K562 (cell line): ENCODE data around the gene CDC42EP1. TPM values are rescaled to one million over a fixed set of nuclear protein-coding genes. Genes with fewer than 3 reads are reported as not detected.

ENCODE experiments used
- ATAC-seq: fragments of 200-7000 bp; cut with Tn5 transposase; 3 replicates; pipeline ENCODE4 v1.9.1; 2020; ENCODE audit warnings: moderate library complexity
- BruUV-seq: library from RNA; stranded (reverse); fragments of 400-500 nt; replicated peaks from 2 replicates; lab custom pipeline; 2021; lab: Mats Ljungman, UMichigan
- CTCF ChIA-PET: fragments of 300-600 bp; formaldehyde crosslinking; extraction: SDS; loops from one replicate; lab custom pipeline; 2021; ENCODE audit warnings: low intra/inter-chr PET ratio; lab: Yijun Ruan, JAX
- POLR2A ChIA-PET: fragments of 300-600, 350-650 bp; sonication (Branson Sonifier 250); formaldehyde crosslinking; extraction: SDS; loops from one replicate; lab custom pipeline; 2021; ENCODE audit warnings: antibody characterized with exemption, inconsistent platforms; lab: Yijun Ruan, JAX
- DNase-seq, 4 experiments: peaks; one replicate each; pipeline versions ENCODE4 v3.0.0 to v3.0.0-alpha.2; 2011 to 2018; ENCODE audit warnings: low spot score in 3 of 4, mixed read lengths in 3 of 4; ENCODE audit errors: extremely low read depth in 1 of 4
- FAIRE-seq: peaks from 2 replicates; lab custom pipeline; 2011; peaks lifted over from hg19 to GRCh38; lab: Jason Lieb, UNC
- H2AFZ ChIP-seq: 2 replicates; pipeline ENCODE4 v1.6.0; 2011; ENCODE audit warnings: low read depth, low read length, control low read depth, inconsistent platforms
- H3K27ac ChIP-seq: fragments of 200-600 bp; 3 replicates; pipeline ENCODE4 v1.8.0; 2011; ENCODE audit warnings: low read depth, mild to moderate bottlenecking, control low read depth, inconsistent platforms, low read length, moderate library complexity, mixed read lengths; ENCODE audit errors: extremely low read depth
- H3K27me3 ChIP-seq, 2 experiments: fragments of 300-600 bp in 1 of 2; 2 replicates in 1 of 2; 3 replicates in 1 of 2; pipeline versions ENCODE4 v1.6.0 to v1.8.0; 2011; ENCODE audit warnings: inconsistent platforms in 2 of 2, low read length in 2 of 2, mild to moderate bottlenecking in 1 of 2, mixed read lengths in 1 of 2, moderate library complexity in 1 of 2; ENCODE audit not compliant: control insufficient read depth in 2 of 2, insufficient read depth in 2 of 2
- H3K36me3 ChIP-seq: fragments of 300-600 bp; 3 replicates; pipeline ENCODE4 v1.8.0; 2011; ENCODE audit warnings: mild to moderate bottlenecking, low read length, inconsistent platforms; ENCODE audit not compliant: control insufficient read depth, insufficient read depth
- H3K4me1 ChIP-seq, 2 experiments: fragments of 200-600 bp in 1 of 2; replicated peaks in 1 of 2; 2 replicates in 1 of 2; 3 replicates in 1 of 2; pipeline versions ENCODE4 v1.5.1 to v1.8.0; 2011; ENCODE audit warnings: inconsistent platforms in 2 of 2, low read length in 2 of 2, mild to moderate bottlenecking in 1 of 2, mixed read lengths in 1 of 2, moderate library complexity in 1 of 2; ENCODE audit not compliant: control insufficient read depth in 2 of 2, insufficient read depth in 2 of 2
- H3K4me2 ChIP-seq: 2 replicates; pipeline ENCODE4 v1.6.1; 2011; ENCODE audit warnings: low read length, control low read depth, inconsistent platforms, mixed read lengths; ENCODE audit not compliant: insufficient read depth
- H3K4me3 ChIP-seq: fragments of 200-600 bp; sonication (generic), shearing (Covaris generic); 2 replicates; pipeline ENCODE4 v1.5.1; 2016; ENCODE audit warnings: control low read depth, inconsistent platforms
- H3K79me2 ChIP-seq: fragments of 200-600 bp; 3 replicates; pipeline ENCODE4 v1.8.0; 2011; ENCODE audit warnings: low read length, inconsistent platforms; ENCODE audit not compliant: control insufficient read depth, insufficient read depth
- H3K9ac ChIP-seq, 2 experiments: 2 replicates each; pipeline versions ENCODE4 v1.6.0 to v1.6.1; 2011; ENCODE audit warnings: low read depth in 2 of 2, low read length in 2 of 2, control low read depth in 1 of 2, inconsistent platforms in 1 of 2, mild to moderate bottlenecking in 1 of 2, mixed read lengths in 1 of 2; ENCODE audit not compliant: insufficient read depth in 1 of 2
- H3K9me1 ChIP-seq: one replicate; pipeline ENCODE4 v1.6.0; 2011; ENCODE audit warnings: inconsistent platforms, mild to moderate bottlenecking, low read length, moderate library complexity; ENCODE audit not compliant: control insufficient read depth, insufficient read depth
- H3K9me3 ChIP-seq: replicated peaks from 2 replicates; pipeline ENCODE4 v1.5.1; 2011; ENCODE audit warnings: low read depth, low read length, inconsistent platforms; ENCODE audit not compliant: control insufficient read depth, insufficient read depth
- H4K20me1 ChIP-seq: replicated peaks from 2 replicates; pipeline ENCODE4 v1.6.1; 2011; ENCODE audit warnings: low read length, inconsistent platforms, mixed read lengths; ENCODE audit not compliant: control insufficient read depth, insufficient read depth
- HSF4 ChIP-seq: fragments of 250-450 bp; sonication (Bioruptor Pico); IDR thresholded peaks from 2 replicates; pipeline ENCODE4 v2.1.2; 2022; ENCODE audit warnings: mild to moderate bottlenecking, moderate library complexity, borderline replicate concordance
- KDM1A ChIP-seq, 2 experiments: fragments of 450-650 bp; IDR thresholded peaks; 2 replicates each; pipeline ENCODE4 v1.6.1; 2016; ENCODE audit warnings: mild to moderate bottlenecking in 2 of 2
- RBM25 ChIP-seq: fragments of 200-400 bp; formaldehyde crosslinking; IDR thresholded peaks from 2 replicates; pipeline ENCODE4 v1.6.1; 2018; ENCODE audit warnings: low read length, low read depth, moderate library complexity; ENCODE audit not compliant: severe bottlenecking
- SMAD2 ChIP-seq: fragments of 150-350 bp; IDR thresholded peaks from 2 replicates; pipeline ENCODE4 v1.6.1; 2014; ENCODE audit warnings: low read depth, mild to moderate bottlenecking, low read length
- ZKSCAN8 ChIP-seq: fragments of 200-800 bp; sonication (Bioruptor generic); IDR thresholded peaks from 2 replicates; pipeline ENCODE4 v1.6.1; 2016; ENCODE audit warnings: missing genetic modification characterization, missing compliant biosample characterization
- WGBS: fragments of 100-300 bp; shearing (Covaris generic); methylation state at CpG from one replicate; pipeline ENCODE4 v1.1.6; 2016; ENCODE audit warnings: low coverage, mixed read lengths; ENCODE audit not compliant: insufficient coverage; ENCODE audit errors: missing lambda C conversion rate; 5-methylcytosine and 5-hydroxymethylcytosine counted together
- in situ Hi-C: fragments of 300-500 bp; cut with MboI; formaldehyde crosslinking; loops from 4 replicates; pipeline ENCODE4 v1.15.0; 2018; ENCODE audit warnings: inconsistent platforms, mixed read lengths
- intact Hi-C: fragments of 100-400 bp; cut with micrococcal nuclease; formaldehyde crosslinking; loops from 2 replicates; pipeline ENCODE4 v1.14.2; 2022
- polyA plus RNA-seq, 8 experiments: library from polyadenylated mRNA; depleted of rRNA in 4 of 8; stranded (reverse) in 5 of 8; unstranded in 3 of 8; fragments of >200 nt; fragmentation: Nextera tagmentation in 2 of 8; fragmentation: Illumina TruSeq in 1 of 8; extraction: Ambion mirVana in 2 of 8; extraction: Trizol in 1 of 8; gene quantifications; 2 replicates each; pipeline versions ENCODE4 v1.2.1 to v1.2.3, GENCODE V29; 2011 to 2014; ENCODE audit warnings: inconsistent platforms in 1 of 8, missing spikeins in 1 of 8
- total RNA-seq, 7 experiments: library from RNA; depleted of rRNA in 6 of 7; stranded (reverse); fragments of >200 nt in 6 of 7; fragmentation: Illumina TruSeq in 2 of 7; extraction: Trizol in 2 of 7; gene quantifications; 2 replicates each; pipeline versions ENCODE4 v1.2.1 to v1.2.3, GENCODE V29; 2011 to 2021; ENCODE audit warnings: low replicate concordance in 1 of 7

The CDC42EP1 gene
- total and polyA plus RNA-seq, 9 of the 15 experiments (the other 6 are each of a cell fraction or from before 2014, with no cell fraction given): 0.67 to 70.2 (median 7.3) TPM

DNA sequence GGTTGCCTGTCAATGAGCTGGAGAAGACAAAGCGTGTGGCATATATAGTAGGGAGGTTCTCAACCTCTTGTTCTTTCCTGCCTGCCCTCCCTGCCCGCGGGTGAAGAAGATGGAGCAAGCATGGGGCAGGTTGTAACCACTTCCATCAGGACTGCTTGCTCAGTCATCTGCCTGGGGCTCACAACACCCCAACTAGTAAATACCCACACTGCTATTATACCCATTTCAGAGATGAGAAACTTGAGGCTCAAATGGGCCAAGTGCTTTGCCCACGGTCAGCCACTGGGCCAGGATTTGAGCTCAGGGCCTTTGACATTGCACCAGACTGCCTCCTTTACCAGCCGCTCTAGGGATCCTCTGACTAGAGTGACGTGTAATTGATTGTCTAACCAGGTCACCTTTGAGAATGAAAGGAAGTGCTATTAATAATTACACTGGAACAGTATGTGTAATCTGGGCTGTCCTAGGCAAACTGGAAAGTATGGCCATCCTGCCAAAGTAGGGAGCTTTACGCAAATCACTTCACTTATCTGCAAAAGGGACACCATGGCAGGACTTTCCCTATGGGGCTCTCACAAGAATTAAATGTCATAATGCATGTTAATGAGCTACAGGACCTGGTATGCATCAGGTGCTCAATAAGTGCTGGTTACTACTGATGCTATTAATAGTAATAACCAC lies 2.8 kb upstream of the CDC42EP1 start:
- peaks cover 21 to 44% of the 10 kb centered on the region in 2 experiments for H3K4me1 ChIP-seq
- WGBS: 34% methylated on average over 7 of the region's 7 CpGs
- H3K9me1 ChIP-seq: no peaks in the 10 kb centered on the region
- H4K20me1 ChIP-seq: no peaks in the 10 kb centered on the region
- intact Hi-C loops: no loop called here
- TF ChIP-seq HSF4 (CRISPR knock-in tag) (no peak), SMAD2 (no peak), RBM25 (peak; percentile 52), ZKSCAN8 (peak; percentile 58; the same call in 1 of the 2 replicates), KDM1A (IDR thresholded peaks at IDR 0.05) (peak; percentile 15 to 28; a peak in 1 of 4 replicates)
- no peak overlapping the region for H3K27ac ChIP-seq
- DNase-seq: no peak
- no peaks in the 10 kb centered on the region for H3K9me3 ChIP-seq
- POLR2A ChIA-PET: interaction anchor here (0.6 to 1.6 kb wide), 8 partner anchors 8 to 417 kb away, joined by 3 to 6 read pairs (median 3); no protein-coding TSS in a partner anchor
- no peak overlapping the region for H2AFZ ChIP-seq
- in situ Hi-C loops: no loop called here
- no TSS peak for BruUV-seq
- no peak for ATAC-seq
- H3K36me3 ChIP-seq: peaks cover 7% of the 10 kb centered on the region; the same call in 1 of the 3 replicates
- H3K9ac ChIP-seq: no peak overlapping the region
- H3K79me2 ChIP-seq: peaks cover 21% of the 10 kb centered on the region
- no peak overlapping the region for H3K4me2 ChIP-seq
- FAIRE-seq: no peak
- CTCF ChIA-PET: no interaction called here
- no peaks in the 10 kb centered on the region for H3K27me3 ChIP-seq
- H3K4me3 ChIP-seq: no peak overlapping the region
